SHP77 (cell line): ENCODE measurements around the gene SELENOS.

Experiments used
- DNase-seq, 2 experiments: peaks; one replicate each; lab custom pipeline; 2025; lab: John Stamatoyannopoulos, UW

The SELENOS gene

GRCh38 chr15:101277038-101277822 lies at the start of gene SELENOS:
TSS of gene SELENOS (minus strand) at chr15:101277485. CDS start at chr15:101277417, 68 bp downstream.
- DNase-seq = peak; percentile 62 to 92

GRCh38 chr15:101326462-101327146 lies 49.3 kb upstream of the SELENOS start:
- no peak for DNase-seq

GRCh38 chr15:101326026-101326315 lies 48.7 kb upstream of the SELENOS start:
- DNase-seq = no peak

- DNase-seq = no peak
Observed at GRCh38 chr15:101325263-101326025, 48.2 kb upstream of the SELENOS start.

- no peak for DNase-seq
Observed at GRCh38 chr15:101324524-101325177, 47.4 kb upstream of the SELENOS start.

- no peak for DNase-seq
Observed at GRCh38 chr15:101323793-101324523, 46.7 kb upstream of the SELENOS start.

- DNase-seq = no peak
Observed at GRCh38 chr15:101322854-101323477, 45.7 kb upstream of the SELENOS start.

GRCh38 chr15:101322016-101322695 lies 44.9 kb upstream of the SELENOS start:
- DNase-seq = no peak

- peak; percentile 29 to 45 for DNase-seq
Observed at GRCh38 chr15:101320501-101321052, 43.3 kb upstream of the SELENOS start.

- no peak for DNase-seq
Observed at GRCh38 chr15:101318839-101319238, 41.6 kb upstream of the SELENOS start.

- no peak for DNase-seq
Observed at GRCh38 chr15:101318147-101318819, 41.0 kb upstream of the SELENOS start.

GRCh38 chr15:101317336-101317872 lies 40.1 kb upstream of the SELENOS start:
- no peak for DNase-seq

- DNase-seq = no peak
Observed at GRCh38 chr15:101316529-101316928, 39.2 kb upstream of the SELENOS start.

- DNase-seq = no peak
Observed at GRCh38 chr15:101315736-101316135, 38.5 kb upstream of the SELENOS start.

GRCh38 chr15:101314336-101315125 lies 37.2 kb upstream of the SELENOS start:
- DNase-seq = no peak

- no peak for DNase-seq
Observed at GRCh38 chr15:101313041-101313761, 35.9 kb upstream of the SELENOS start.

GRCh38 chr15:101310508-101310907 lies 33.2 kb upstream of the SELENOS start:
- no peak for DNase-seq

- DNase-seq = no peak
Observed at GRCh38 chr15:101310161-101310480, 32.8 kb upstream of the SELENOS start.
